ENCODE results near the gene DGKG. TPM values are rescaled to one million over a fixed set of nuclear protein-coding genes. Genes with fewer than 3 reads are reported as not detected.

Gene DGKG
- total RNA-seq, 1 donor from 2014 or later, result 7.3 TPM

DNA sequence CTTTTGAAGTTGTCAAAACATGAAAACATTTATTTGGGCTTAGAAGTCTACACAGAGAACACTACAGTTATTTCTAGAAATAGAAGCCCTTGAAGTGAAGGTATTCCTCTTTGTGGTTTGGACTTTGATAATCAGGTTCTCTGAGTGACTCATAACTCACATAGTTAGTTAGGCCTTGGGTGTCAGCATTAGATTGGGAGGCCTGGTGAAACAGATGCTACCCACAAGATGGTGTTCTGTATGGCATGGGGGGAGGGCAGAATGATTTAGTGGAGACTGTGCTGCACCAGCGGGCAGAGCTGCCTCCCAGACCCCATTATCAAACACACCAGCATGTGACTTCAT is 144.2 kb downstream of the DGKG start:
- DNase-seq (ENCODE audit: low spot score in 2 of 2) (no peak), FAIRE-seq (no peak)

DNA sequence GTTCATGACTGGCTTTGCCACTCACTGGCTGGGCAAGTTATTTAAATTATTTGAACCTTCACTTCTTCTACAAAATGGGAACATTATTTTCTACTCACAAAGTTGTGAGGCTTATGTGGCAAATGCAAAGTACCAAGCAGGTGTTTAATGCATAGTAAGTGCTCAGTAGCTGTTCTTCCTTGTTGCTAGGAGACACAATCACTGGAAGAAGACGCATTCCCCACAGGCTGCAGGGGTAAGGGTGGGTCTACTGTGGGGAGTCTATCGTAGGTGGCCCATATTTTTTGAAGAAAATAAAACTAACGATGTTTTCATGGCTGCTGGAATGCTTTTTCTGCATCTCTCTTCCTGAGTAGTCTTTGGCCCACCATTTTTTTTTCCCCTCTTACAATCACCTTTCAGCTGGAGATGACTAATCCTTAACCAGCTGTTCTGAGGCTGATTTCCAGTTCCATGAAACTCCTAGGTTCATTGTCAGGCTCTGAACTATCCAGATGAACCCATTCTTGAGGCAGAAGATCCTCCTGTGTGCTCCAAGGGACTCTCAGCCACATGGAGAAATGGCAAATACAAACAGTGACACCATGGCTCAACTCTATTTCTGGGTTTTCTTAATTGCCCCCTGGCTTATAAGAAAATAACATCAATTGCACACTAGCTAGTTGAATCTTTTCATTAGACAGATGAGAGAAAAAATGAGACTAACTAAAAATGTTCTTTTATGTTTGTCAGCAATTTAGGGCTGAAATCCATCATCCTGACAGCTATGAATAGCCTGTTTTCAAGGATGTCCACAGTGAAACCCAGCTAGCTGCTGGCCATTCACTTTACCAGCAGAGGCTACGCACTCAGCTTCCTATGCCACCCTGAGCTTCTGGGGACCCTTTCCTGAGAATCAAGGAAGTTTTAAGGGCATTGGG is 144.9 kb downstream of the DGKG start:
- FAIRE-seq (no peak), DNase-seq (ENCODE audit: low spot score in 2 of 2) (no peak)

DNA sequence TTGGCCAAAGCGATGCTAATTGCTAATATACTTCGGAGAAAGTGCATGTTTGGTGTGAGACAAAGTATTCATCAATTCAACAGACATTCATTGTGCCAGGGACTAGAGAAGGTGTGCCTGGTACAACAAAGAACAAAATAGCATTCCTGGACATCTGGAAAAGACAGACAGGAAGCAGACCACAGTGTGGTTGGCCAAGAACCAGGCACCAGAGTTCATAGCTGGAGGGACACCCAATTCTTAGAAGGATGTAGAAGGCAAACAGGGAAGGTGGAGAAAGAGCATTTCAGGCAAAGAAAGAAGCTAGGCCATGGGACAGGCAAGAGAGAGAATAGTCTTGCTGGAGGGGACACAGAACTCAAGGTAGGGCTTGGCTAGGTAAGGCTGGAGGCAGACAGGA is 147.4 kb downstream of the DGKG start:
- no peak for FAIRE-seq

DNA sequence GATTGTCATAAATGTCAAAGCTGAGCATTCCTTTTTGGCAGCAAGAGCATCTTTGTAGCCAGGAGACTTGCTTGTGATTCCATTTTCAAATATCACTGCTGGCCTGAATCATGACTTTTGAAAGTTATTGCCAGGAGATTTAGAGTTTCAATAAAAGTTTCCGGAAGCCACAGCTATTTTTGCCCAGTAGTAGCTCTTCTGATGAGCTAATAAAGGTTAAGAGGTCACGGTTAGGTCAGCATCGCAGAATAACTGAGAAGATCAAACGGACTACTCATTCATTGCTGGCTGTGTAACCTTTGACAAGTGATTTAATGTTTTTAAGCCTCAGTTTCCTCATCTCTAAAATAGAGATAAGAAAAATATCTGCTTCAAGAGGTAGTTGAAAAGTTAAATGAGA is 148.1 kb downstream of the DGKG start:
- DNase-seq (ENCODE audit: low spot score in 2 of 2) (no peak), FAIRE-seq (no peak)

More for the DNA sequence above, 147.4 kb downstream of the DGKG start:
- no peak for DNase-seq (ENCODE audit: low spot score in 2 of 2)

DNA sequence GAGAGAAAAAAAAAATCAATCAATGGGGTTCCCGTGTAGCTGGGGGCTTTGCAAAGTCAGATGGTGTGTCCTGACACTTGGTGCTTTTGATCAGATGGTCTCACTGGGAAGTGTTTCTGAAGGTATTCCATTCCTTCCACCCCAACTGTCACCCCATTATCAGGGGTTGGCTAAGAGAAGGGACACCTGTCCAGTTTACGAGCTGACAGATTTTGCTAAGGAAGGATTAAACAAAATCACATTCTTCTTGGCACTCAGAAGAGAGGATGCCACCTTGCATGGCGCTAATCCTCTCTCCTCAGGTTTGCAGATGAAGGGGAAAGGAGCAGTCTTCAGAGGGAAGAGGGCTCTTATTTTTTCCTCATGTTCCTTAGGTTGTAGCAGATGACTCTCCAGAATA is 149.4 kb downstream of the DGKG start:
- no peak for DNase-seq (ENCODE audit: low spot score in 2 of 2)
- no peak for FAIRE-seq

DNA sequence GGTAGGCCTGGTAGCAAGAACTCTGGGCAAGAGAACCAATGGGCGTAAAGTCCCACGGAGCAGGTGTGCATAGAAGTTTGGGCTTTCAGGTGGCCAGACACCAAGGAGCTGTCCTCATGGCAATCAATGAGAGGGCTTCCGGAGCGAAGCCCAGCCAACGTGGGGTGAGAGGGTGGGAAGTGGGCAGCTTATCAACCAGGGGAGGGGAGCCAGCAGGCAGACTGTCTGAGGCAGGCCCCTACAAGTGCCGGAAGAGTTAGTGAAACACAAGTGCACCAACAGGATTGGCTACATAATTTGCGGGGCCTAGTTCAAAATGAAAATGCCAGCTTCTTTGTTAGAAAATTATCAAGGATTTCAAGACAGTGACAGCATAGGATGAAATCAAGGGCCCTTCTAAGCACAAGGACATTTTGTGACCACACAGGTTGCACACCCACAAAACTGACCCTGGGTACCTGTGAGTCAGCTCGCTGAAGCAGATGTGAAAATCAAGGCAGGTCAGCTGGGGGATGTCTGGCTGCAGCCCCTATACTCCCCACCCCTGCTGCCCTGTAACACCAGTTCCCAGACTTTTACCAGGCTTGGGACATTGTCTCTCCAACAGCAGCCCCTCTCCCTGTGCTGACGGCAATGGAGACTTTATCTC is 151.1 kb downstream of the DGKG start:
- DNase-seq (ENCODE audit: low spot score in 2 of 2), result no peak
- no peak for FAIRE-seq

DNA sequence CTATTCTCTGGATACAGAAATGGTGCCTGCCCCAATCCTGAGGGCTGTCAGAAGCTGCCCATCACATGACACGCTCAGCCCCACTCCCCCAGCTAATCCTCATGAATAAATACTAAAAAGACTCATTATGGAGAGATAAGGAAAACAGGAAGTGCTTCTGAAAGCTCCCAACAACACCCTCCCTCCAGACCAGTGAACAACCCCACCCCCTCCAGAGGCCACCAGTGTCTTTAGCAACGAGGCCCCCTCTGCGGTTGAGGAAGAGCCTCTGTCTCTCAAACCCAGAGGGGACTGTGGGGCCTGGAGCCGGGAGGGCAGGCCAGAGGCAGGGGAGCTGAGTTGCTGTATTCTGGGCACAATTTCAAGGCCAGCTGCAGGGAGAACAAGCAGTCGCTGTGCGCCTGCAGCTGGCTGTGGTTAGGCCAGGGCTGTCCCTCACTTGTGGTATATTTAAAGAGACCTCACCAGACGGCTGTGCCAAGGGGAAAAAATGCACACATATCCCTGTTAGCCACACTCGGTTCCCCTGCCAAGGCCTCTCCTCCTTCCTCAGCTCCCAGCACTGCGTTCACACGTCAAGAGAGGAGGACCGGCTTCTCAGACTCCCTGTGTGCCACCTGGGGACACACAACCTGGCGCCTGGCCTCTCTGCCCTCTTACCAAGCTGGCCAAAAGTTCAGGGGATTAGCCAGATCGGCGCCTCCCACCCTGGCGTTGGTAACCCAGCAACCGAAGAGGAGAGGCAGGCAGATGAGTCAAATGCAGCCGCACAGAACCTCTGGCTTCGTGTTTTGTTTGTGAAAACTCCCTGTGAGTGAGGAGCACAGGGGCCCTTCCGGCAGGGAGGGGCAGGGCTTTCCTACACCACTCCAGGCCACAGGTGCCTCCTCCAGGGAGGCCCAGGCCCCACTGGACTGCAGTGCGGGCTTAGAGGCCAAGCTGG is 152.0 kb downstream of the DGKG start:
- DNase-seq (ENCODE audit: low spot score in 2 of 2) (peak; percentile 62 to 64), FAIRE-seq (no peak)

DNA sequence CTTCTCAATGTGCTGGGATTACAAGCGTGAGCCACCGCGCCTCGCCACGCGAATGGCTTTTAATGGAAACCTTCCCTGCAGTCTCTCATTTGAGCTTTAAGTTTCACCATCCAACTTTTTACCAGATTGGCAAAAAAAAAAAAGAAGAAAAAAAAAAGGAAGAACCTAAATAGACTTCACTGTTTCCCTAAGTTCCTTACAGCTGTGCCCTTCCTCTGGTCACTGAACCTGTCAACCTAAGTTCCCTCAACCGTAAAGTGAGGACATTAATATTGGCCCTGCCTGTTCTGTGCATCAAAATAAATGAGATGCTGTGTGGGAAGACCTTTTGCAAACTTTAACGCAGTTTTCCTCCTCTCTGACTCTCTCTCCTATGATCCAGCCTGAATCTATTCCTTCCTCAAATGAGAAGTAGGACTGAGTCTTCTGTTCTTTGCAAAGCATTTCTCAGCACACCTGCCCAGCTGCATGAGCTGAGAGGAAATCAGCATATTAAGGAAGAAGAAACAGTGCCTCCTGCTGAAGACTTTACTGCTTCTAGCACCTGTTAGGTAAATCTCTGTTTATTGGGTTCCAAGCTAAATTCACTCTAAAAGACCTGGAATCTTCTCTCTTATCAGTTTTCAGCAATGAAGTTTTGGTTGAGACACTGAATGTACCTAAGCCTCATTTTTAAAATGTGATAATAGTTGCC is 153.6 kb downstream of the DGKG start:
- no peak for DNase-seq (ENCODE audit: low spot score in 2 of 2)
- FAIRE-seq, result no peak

DNA sequence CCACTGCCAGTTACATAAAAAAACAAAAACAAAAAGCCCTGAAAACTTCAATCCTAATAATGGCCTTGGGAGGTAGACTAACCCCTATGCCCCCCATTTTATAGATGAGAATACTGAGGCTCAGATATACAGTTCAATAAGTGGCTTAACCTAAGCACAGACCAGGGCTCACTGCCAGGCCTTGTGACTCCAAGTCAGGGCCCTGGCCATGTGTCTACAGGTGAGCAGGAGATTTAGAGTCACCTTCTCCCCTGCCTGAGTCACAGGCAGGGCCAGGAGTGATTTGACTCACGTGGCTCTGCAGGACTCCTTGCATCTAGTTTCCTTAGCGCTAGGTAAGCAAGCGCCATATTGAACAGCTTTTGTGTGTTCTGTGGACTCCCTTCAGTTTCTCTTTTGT is 154.5 kb downstream of the DGKG start:
- FAIRE-seq (no peak), DNase-seq (ENCODE audit: low spot score in 2 of 2) (no peak)

DNA sequence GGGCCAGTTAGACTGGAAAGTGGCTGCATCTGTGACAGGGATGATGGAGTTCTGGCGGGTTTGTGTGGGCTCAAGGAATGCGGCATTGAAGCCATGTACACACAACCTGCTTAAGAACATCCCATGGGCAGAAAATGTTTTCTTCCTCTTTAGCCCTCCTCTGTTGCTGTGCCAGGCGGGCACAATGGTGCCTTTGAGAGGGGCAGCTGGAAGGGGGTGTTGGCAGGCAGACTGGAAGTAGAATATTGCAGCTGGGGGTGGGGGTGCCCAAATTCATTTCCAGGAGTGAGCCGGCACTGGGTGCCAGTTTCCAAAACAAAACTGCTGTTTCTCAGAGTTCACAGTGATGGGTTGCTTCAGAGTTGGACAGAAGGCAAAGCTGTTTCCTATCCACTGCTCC is 161.3 kb downstream of the DGKG start:
- FAIRE-seq (no peak), DNase-seq (ENCODE audit: low spot score in 2 of 2) (peak in 1 of 2 donors; percentile 65)

DNA sequence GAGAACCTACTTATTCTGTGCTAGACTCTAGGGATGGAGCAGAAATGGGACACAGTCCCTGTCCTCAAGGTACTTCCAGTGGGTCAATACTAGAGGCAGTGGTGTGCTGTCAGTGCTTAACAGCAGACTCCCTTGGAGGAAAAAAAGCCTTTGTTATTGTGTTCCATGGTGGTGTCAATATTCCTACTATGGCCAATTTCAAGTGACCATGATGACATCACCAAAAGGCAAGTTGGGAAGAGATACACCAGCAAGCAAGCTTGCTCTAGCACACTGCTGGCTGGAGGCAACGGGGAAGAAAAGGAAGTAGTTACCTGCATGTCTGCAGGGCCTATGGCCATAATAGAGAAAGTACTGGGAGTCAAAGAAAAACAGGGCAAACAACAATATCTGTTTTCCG is 163.6 kb downstream of the DGKG start:
- no peak for FAIRE-seq
- DNase-seq (ENCODE audit: low spot score in 2 of 2), result no peak

DNA sequence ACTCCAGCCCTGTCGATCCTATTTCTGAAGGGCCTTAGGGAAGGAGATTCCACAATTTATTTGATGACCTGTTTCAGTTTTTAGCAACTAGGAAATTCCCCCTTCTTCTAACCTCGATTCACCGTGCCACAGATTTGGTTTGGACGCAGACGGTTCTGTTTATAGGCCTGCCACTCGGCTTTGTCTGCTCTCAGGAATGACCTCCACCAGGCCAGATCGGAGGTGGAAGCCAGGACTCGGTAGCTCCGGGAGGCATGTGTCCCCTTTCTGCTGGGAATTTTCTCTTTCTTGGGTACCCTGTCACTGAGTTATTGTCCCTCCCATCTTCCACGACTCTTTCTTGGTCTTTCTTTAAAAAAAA is 167.6 kb downstream of the DGKG start:
- no peak for DNase-seq (ENCODE audit: low spot score in 2 of 2)
- no peak for FAIRE-seq

DNA sequence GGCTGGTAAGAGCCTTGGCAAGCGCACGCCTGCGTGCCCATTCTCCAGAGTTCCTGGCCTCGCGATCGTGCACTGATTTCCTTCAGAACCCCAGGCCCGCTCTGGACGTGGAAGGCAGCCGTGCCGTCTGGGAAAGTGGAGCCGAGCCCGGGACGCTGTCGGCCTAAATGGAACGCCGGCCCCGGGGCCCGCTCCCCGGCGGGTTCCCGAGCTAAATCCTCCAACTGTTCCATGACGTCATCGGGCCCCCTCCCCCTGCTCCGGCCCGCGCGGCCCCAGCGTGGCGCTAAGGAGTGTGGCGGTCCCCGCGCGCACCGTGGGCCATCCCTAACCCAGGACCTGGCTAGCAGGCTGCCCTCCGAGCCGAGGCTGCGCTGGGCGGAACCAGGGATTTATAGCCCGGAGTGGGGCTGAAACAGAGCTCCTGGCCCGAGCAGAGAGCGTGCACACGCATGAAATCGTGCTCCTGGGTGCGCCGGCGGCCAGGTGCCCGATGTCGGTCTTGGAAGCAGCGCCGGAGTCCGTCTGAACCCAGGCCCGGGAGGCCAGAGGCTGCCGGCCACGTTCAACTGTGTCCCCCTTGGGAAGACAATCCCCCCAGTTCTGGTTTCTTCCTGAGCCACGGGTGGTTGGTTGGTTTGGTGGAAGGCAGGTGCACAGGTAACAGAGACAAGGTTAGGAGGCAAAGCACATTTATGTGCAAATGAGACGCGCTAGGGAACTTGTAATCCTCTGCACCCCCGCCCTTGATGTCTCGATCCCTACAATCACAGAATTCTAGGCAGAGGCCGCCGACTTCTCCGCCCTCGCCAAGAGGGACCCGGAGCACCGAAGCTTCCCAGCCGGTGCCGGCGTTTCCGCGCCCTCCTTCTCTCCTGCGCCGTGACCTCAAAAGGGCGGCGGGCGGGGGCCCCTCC is 168.2 kb downstream of the DGKG start:
- DNase-seq (ENCODE audit: low spot score in 2 of 2) (peak; percentile 20 to 54), FAIRE-seq (no peak)

DNA sequence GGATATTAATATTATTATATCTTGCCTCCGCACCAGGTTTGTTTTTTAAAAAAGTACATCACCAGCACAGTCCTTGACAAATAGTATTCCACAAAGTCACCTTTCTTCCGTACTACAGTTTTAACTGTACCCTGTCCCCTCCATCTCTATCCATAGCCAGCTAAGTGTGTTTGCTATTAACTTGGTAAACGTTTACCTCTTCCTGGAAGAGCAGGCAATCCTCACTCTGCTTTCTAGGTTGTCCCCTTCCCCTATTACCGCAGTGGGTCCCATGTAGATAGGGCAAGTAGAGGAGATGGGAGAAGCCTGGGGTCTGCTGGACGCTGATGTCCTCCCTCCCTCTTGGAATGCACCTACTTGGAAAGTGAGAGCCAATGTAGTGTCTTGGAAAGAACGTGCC is 169.2 kb downstream of the DGKG start:
- DNase-seq (ENCODE audit: low spot score in 2 of 2) (no peak), FAIRE-seq (no peak)

DNA sequence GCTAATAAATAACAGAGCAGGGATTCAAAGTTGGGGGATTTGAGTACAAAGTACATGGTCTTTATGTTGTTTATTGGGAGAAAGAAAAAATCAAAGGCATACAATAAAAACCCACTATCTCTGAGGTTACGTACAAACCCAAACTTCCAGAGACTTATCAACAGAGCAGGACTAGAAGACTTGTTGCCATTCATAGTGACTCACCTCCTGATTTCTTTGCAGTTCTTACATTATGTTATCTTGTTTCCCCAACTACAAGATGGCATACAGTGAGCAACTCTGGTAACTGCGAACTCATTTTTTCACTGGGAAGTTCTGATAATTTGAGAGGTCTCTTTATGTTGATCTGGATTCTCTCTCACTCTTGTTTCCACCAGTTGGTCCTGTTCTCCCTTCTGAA is 172.5 kb downstream of the DGKG start:
- DNase-seq (ENCODE audit: low spot score in 2 of 2) (no peak), FAIRE-seq (no peak)

DNA sequence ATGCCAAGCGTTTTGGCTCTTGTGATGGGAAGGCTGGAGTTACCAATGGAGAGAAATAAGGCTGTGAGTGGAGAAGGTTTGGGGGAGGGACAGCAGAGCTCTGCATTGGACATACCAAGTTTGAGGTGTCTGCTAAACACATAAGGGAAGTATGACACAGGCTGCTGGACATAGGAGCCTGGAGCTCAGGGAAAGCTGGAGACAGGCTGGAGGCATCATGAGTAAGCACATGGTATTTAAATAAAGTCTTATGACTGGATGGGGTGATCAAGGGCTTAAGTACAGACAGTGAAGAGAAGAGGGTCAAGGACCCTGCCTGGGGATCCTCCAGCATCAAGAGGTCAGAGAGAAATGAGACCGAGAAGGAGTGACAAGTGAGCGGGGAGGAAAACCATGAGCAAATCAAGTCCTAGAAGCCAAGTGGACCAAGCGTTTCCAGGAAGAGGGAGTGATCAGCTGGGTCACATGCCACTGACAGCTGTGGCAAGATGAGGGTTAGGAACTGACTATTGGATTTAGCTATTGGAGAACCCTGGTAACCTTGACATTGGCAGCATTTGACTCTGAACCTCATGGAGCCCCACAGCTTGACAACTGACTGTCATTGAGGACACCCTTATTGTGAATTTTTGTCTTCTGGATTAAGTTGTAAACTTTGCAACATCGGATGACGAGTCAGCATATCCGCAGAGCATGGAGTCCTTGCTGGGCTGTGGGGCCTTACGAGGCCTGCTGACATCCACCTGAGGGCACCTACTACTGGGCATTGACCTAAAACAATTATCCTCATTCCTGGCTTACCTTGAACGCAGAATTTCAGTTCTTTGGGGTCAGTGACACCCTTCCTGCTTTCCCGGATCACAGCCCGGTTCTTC is 174.4 kb downstream of the DGKG start:
- FAIRE-seq (no peak), DNase-seq (ENCODE audit: low spot score in 2 of 2) (no peak)

DNA sequence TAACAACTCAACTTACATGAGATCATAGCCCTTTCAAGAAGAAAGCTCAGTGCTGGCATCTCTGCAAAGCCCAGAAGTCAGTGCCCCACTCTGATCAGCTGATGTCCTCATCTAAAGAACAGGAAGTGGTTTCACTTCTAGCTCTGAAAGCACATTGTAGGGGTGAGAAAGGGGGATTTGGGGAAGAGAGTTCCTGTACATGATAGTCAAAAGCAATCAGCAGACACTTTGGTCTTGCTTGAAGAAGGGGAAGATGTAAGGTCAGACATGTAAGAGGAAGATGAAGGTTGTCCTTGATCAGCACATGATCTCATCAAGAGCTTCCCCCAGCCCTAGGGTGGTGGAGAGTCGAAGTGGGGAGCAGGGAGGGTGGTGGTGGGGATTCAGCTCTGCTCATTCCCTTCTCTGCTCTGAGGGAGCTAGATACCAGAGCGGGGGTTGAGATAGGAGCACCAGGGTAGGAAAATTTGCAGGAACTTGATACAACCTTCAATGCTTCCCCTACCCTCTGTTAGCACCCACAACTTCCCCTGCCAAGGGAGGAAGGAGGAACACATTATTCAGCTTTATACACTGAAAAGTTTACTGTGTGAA is 176.7 kb downstream of the DGKG start:
- DNase-seq (ENCODE audit: low spot score in 2 of 2) (no peak), FAIRE-seq (no peak)

DNA sequence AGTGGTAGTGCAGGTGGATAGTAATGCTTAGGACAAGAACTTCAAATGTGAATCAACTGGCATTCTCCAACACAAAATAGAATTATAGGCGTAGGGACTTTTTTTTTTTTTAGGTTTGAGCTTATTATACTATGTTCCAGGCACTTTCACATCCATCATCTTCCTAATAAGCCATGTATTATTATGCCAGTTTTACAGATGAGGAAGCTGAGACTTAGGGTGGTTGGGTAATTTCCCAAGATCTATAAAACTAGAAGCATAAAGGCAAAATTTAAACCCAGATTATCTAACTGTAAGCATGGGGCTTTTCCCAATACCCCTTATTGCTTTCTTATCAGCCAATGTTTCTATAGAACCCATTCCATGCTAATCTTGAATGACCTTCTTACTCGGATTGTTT is 178.0 kb downstream of the DGKG start:
- no peak for FAIRE-seq
- no peak for DNase-seq (ENCODE audit: low spot score in 2 of 2)
